Measurements from ENCODE around the gene ACOT2. TPM values are rescaled to one million over a fixed set of nuclear protein-coding genes. Genes with fewer than 3 reads are reported as not detected.

The ACOT2 gene
- total RNA-seq, 2 experiments from 2014 or later = 7.9 to 11.7 TPM

- POLR2A ChIA-PET = no interaction called here
- H3K4me1 ChIP-seq (ENCODE audit: insufficient read depth, low read length, poor library complexity, severe bottlenecking) = no peaks in the 10 kb centered on the region
- intact Hi-C loops (cut with micrococcal nuclease; ENCODE audit: unreplicated experiment) = no loop called here
- H3K4me2 ChIP-seq (ENCODE audit: low read length) = no peak overlapping the region
- H3K36me3 ChIP-seq (ENCODE audit: insufficient read depth, low read length) = no peaks in the 10 kb centered on the region
- no peak overlapping the region for H3K27ac ChIP-seq (ENCODE audit: low read depth, low read length, poor library complexity, severe bottlenecking)
- BruUV-seq (replicated peaks) = no TSS peak
- TF ChIP-seq EZH2phosphoT487 (IDR thresholded peaks at IDR 0.05; ENCODE audit: borderline replicate concordance, low read depth, low read length) (no peak), CTCF (conservative IDR thresholded peaks at IDR 0.05; ENCODE audit: low read length) (no peak)
- H4K20me1 ChIP-seq (ENCODE audit: insufficient read depth, low read length) = no peaks in the 10 kb centered on the region
- CTCF ChIA-PET (ENCODE audit: unreplicated experiment) = no interaction called here
- H3K9me3 ChIP-seq (ENCODE audit: low read length) = no peaks in the 10 kb centered on the region
- no peak overlapping the region for H3K4me3 ChIP-seq (ENCODE audit: low read depth, low read length, poor library complexity, severe bottlenecking)
- no peaks in the 10 kb centered on the region for H3K79me2 ChIP-seq (ENCODE audit: insufficient read depth, low read depth, low read length)
- no peak for DNase-seq (ENCODE audit: low spot score)
- H3K9me2 ChIP-seq (ENCODE audit: insufficient read depth, low read length) = no peaks in the 10 kb centered on the region
- no peak overlapping the region for H2AFZ ChIP-seq (ENCODE audit: low read length)
Measured at GRCh38 chr14:73616831-73617230, 47.8 kb downstream of the ACOT2 start.

GRCh38 chr14:73619524-73619923, 50.5 kb downstream of the ACOT2 start:
- Histone ChIP-seq H4K20me1 (ENCODE audit: insufficient read depth, low read length) (no peaks in the 10 kb centered on the region), H2AFZ (ENCODE audit: low read length) (no peak overlapping the region), H3K9me3 (ENCODE audit: low read length) (no peaks in the 10 kb centered on the region), H3K4me2 (ENCODE audit: low read length) (no peak overlapping the region), H3K36me3 (ENCODE audit: insufficient read depth, low read length) (no peaks in the 10 kb centered on the region), H3K4me3 (ENCODE audit: low read depth, low read length, poor library complexity, severe bottlenecking) (no peak overlapping the region), H3K4me1 (ENCODE audit: insufficient read depth, low read length, poor library complexity, severe bottlenecking) (no peaks in the 10 kb centered on the region), H3K9me2 (ENCODE audit: insufficient read depth, low read length) (no peaks in the 10 kb centered on the region), H3K79me2 (ENCODE audit: insufficient read depth, low read depth, low read length) (no peaks in the 10 kb centered on the region), H3K27ac (ENCODE audit: low read depth, low read length, poor library complexity, severe bottlenecking) (no peak overlapping the region)
- POLR2A ChIA-PET = interaction anchor here (1.3 kb wide), 1 partner anchor 12 kb away, joined by 3 read pairs; no protein-coding TSS in a partner anchor
- DNase-seq (ENCODE audit: low spot score) = no peak
- CTCF ChIA-PET (ENCODE audit: unreplicated experiment) = no interaction called here
- intact Hi-C loops (cut with micrococcal nuclease; ENCODE audit: unreplicated experiment) = no loop called here
- TF ChIP-seq EZH2phosphoT487 (IDR thresholded peaks at IDR 0.05; ENCODE audit: borderline replicate concordance, low read depth, low read length) (no peak), CTCF (conservative IDR thresholded peaks at IDR 0.05; ENCODE audit: low read length) (no peak)
- BruUV-seq (replicated peaks) = no TSS peak

GRCh38 chr14:73620268-73620667, 51.3 kb downstream of the ACOT2 start:
- no peaks in the 10 kb centered on the region for H4K20me1 ChIP-seq (ENCODE audit: insufficient read depth, low read length)
- TF ChIP-seq EZH2phosphoT487 (IDR thresholded peaks at IDR 0.05; ENCODE audit: borderline replicate concordance, low read depth, low read length) (no peak), CTCF (conservative IDR thresholded peaks at IDR 0.05; ENCODE audit: low read length) (no peak)
- no peaks in the 10 kb centered on the region for H3K9me2 ChIP-seq (ENCODE audit: insufficient read depth, low read length)
- DNase-seq (ENCODE audit: low spot score) = no peak
- no peak overlapping the region for H3K27ac ChIP-seq (ENCODE audit: low read depth, low read length, poor library complexity, severe bottlenecking)
- H3K36me3 ChIP-seq (ENCODE audit: insufficient read depth, low read length) = no peaks in the 10 kb centered on the region
- H3K4me2 ChIP-seq (ENCODE audit: low read length) = no peak overlapping the region
- H3K79me2 ChIP-seq (ENCODE audit: insufficient read depth, low read depth, low read length) = no peaks in the 10 kb centered on the region
- no peak overlapping the region for H3K4me3 ChIP-seq (ENCODE audit: low read depth, low read length, poor library complexity, severe bottlenecking)
- CTCF ChIA-PET (ENCODE audit: unreplicated experiment) = no interaction called here
- intact Hi-C loops (cut with micrococcal nuclease; ENCODE audit: unreplicated experiment) = no loop called here
- POLR2A ChIA-PET = no interaction called here
- no peaks in the 10 kb centered on the region for H3K4me1 ChIP-seq (ENCODE audit: insufficient read depth, low read length, poor library complexity, severe bottlenecking)
- BruUV-seq (replicated peaks) = no TSS peak
- no peak overlapping the region for H2AFZ ChIP-seq (ENCODE audit: low read length)
- no peaks in the 10 kb centered on the region for H3K9me3 ChIP-seq (ENCODE audit: low read length)
